Mucosa of stomach (tissue), 1 donor: ENCODE data around the gene BZW2.
A peak's percentile ranks its signal among the peaks of the same experiment; 100 is the strongest.

Source experiments
- H3K27me3 ChIP-seq: one replicate; pipeline ENCODE4 v1.7.0; 2013; ENCODE audit warnings: mild to moderate bottlenecking, low read length; ENCODE audit not compliant: control insufficient read depth, insufficient read depth
- H3K36me3 ChIP-seq: one replicate; pipeline ENCODE4 v1.7.0; 2013; ENCODE audit warnings: low read length; ENCODE audit not compliant: control insufficient read depth, insufficient read depth
- H3K4me1 ChIP-seq: one replicate; pipeline ENCODE4 v1.7.0; 2013; ENCODE audit warnings: mild to moderate bottlenecking, low read length; ENCODE audit not compliant: control insufficient read depth, insufficient read depth
- H3K4me3 ChIP-seq: one replicate; pipeline ENCODE4 v1.7.0; 2013; ENCODE audit warnings: low read length
- H3K9ac ChIP-seq: one replicate; pipeline ENCODE4 v1.7.0; 2013; ENCODE audit warnings: mild to moderate bottlenecking, low read length, moderate library complexity
- H3K9me3 ChIP-seq: one replicate; pipeline ENCODE4 v1.7.0; 2013; ENCODE audit warnings: mild to moderate bottlenecking, low read length, moderate library complexity; ENCODE audit not compliant: control insufficient read depth
- donor health status: Pancreatic carcinoma.

BZW2 gene

DNA sequence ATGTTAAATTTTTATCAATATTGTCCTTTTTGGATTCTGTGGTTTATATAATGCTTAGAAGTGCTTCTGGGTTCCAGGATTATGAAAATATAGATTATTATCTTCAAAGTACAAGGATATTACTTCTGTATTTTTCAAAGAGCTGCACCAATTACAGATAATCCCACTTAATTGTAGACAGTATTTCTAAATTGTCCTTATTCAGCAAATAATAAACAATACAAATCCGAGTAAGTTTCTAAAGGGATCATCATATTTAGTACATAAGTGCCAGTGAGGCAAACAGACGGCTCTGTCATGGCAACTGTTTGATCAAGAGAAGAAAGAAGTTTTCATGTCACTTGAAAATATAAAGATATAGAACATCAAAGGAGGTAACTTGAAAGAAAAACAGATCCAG, 19.6 kb upstream of the BZW2 start:
- Histone ChIP-seq H3K4me1 (no peaks in the 10 kb centered on the region), H3K9me3 (no peaks in the 10 kb centered on the region), H3K4me3 (no peak overlapping the region), H3K27me3 (no peaks in the 10 kb centered on the region), H3K36me3 (no peaks in the 10 kb centered on the region), H3K9ac (no peak overlapping the region)

GRCh38 chr7:16627236-16627635, 18.7 kb upstream of the BZW2 start:
- Histone ChIP-seq H3K4me1 (no peaks in the 10 kb centered on the region), H3K9ac (no peak overlapping the region), H3K36me3 (no peaks in the 10 kb centered on the region), H3K27me3 (no peaks in the 10 kb centered on the region), H3K4me3 (no peak overlapping the region), H3K9me3 (no peaks in the 10 kb centered on the region)

DNA sequence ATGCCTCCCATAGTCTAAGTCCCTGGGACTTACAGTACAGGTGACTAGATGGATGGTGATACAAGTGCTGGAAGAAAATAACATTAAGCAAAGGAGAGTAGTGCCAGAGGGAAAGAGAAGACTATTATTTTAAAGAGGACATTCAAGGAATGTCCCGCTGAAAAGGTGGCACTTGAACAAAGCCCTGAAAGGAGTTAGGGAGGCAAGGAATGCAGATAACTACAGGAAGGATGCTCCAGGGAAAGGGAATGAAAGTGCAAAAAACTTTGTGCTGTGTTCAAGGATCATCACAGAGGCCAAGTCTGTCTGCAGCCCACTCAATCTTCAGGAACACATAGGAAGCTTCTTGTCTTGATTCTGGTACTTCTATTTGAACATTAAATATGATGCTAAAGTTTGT, 15.3 kb upstream of the BZW2 start:
- H3K9me3 ChIP-seq: no peaks in the 10 kb centered on the region
- H3K27me3 ChIP-seq: no peaks in the 10 kb centered on the region
- peaks cover 6% of the 10 kb centered on the region for H3K4me1 ChIP-seq
- H3K9ac ChIP-seq: no peak overlapping the region
- H3K36me3 ChIP-seq: no peaks in the 10 kb centered on the region
- H3K4me3 ChIP-seq: no peak overlapping the region

- H3K9me3 ChIP-seq: no peaks in the 10 kb centered on the region
- H3K4me1 ChIP-seq: peaks cover 29% of the 10 kb centered on the region
- no peak overlapping the region for H3K4me3 ChIP-seq
- no peak overlapping the region for H3K9ac ChIP-seq
- no peaks in the 10 kb centered on the region for H3K36me3 ChIP-seq
- H3K27me3 ChIP-seq: no peaks in the 10 kb centered on the region
Observed at GRCh38 chr7:16634271-16634738, 11.7 kb upstream of the BZW2 start.

- Histone ChIP-seq H3K9ac (no peak overlapping the region), H3K27me3 (no peaks in the 10 kb centered on the region), H3K4me3 (no peak overlapping the region), H3K36me3 (no peaks in the 10 kb centered on the region), H3K4me1 (peaks cover 29% of the 10 kb centered on the region), H3K9me3 (no peaks in the 10 kb centered on the region)
Observed at GRCh38 chr7:16636555-16637101, 9.4 kb upstream of the BZW2 start.

GRCh38 chr7:16637379-16637778, 8.6 kb upstream of the BZW2 start:
- H3K9me3 ChIP-seq: no peaks in the 10 kb centered on the region
- H3K9ac ChIP-seq: no peak overlapping the region
- no peaks in the 10 kb centered on the region for H3K36me3 ChIP-seq
- no peak overlapping the region for H3K4me3 ChIP-seq
- no peaks in the 10 kb centered on the region for H3K27me3 ChIP-seq
- H3K4me1 ChIP-seq: peaks cover 29% of the 10 kb centered on the region

DNA sequence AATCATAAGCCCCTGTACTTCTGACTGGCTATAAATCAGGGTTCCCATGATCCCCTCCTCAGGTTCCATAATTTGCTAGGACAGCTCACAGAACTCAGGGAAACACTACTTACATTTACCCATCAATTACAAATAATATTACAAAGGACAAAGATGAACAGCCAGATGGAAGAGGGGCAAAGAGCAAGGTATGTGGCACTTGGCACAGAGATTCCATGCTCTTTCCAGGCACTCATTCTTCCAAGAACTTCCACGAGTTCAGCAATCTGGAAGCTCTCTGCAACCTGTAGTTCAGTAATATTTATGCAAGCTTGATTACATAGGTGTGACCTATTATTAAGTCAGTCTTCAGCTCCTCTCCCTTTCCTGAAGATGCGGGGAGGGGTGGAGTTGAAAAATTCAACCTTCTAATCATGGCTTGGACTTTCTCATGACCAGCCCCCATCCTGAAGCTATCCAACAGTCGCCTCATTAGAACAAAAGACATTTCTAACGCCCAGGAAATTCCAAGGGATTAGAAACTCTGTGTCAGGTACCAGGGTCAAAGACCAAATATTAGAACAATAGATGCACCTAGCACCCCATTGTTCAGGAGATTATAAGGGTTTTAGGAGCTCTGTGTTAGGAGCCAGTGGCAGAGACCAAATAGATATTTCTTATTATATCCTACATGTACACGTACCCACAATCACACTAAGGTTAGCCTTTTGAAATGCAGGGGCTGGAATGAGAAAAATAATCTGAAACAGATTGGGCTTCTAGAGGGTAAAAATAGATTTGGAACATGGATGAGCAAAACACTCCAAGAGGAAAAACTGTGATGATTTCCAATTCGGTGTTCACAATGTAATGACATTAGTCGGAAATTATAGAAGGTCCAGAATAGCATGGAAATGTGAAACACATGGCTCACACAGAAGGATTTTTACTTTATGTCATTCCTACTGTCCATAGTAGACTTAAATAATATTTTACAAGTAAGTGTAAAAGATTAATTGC, 7.4 kb upstream of the BZW2 start:
- no peaks in the 10 kb centered on the region for H3K27me3 ChIP-seq
- no peaks in the 10 kb centered on the region for H3K36me3 ChIP-seq
- no peak overlapping the region for H3K4me3 ChIP-seq
- no peak overlapping the region for H3K9ac ChIP-seq
- peaks cover 30% of the 10 kb centered on the region for H3K4me1 ChIP-seq
- no peaks in the 10 kb centered on the region for H3K9me3 ChIP-seq

- no peaks in the 10 kb centered on the region for H3K9me3 ChIP-seq
- H3K4me3 ChIP-seq: peak overlapping the region; percentile 84
- H3K36me3 ChIP-seq: no peaks in the 10 kb centered on the region
- peak overlapping the region; percentile 90 for H3K9ac ChIP-seq
- peaks cover 26% of the 10 kb centered on the region for H3K4me1 ChIP-seq
- no peaks in the 10 kb centered on the region for H3K27me3 ChIP-seq
Observed at GRCh38 chr7:16644157-16644556, 1.8 kb upstream of the BZW2 start.

- H3K4me3 ChIP-seq: peak overlapping the region; percentile 84
Observed at GRCh38 chr7:16644636-16645592, 1.1 kb upstream of the BZW2 start.

GRCh38 chr7:16646472-16647072, 591 bp downstream of the BZW2 start:
- Histone ChIP-seq H3K4me3 (peak overlapping the region; percentile 49), H3K4me1 (peaks cover 26% of the 10 kb centered on the region)

More at GRCh38 chr7:16644636-16645592, 1.1 kb upstream of the BZW2 start:
- Histone ChIP-seq H3K9me3 (no peaks in the 10 kb centered on the region), H3K9ac (peak overlapping the region; percentile 90), H3K4me1 (peaks cover 26% of the 10 kb centered on the region), H3K36me3 (no peaks in the 10 kb centered on the region), H3K27me3 (no peaks in the 10 kb centered on the region)

DNA sequence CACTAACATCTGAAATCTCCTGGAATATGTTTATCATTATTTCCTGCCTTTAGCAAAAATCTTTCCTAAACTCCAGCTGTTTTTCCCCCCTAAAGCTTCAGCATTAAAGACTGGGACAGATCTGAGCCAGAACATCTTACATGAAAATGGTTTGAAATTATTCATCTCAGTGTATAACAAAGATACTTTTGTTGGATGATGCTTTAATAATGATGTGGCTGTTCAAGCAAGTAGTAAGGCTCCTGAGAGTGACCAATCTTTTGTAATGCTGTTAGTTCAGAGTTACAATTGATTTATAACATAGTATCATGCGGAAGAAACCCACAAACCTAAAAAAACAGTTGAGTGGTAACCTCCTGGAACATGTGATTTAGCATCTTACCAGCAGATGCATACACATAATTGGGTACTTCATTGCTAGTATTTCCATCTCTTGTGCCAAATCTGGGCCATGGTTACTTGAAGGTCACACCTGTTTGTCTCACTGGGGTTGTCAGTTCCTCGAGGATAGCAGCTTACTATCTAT, 1.5 kb downstream of the BZW2 start:
- Histone ChIP-seq H3K36me3 (no peaks in the 10 kb centered on the region), H3K27me3 (no peaks in the 10 kb centered on the region), H3K9ac (no peak overlapping the region), H3K9me3 (no peaks in the 10 kb centered on the region), H3K4me1 (peaks cover 32% of the 10 kb centered on the region), H3K4me3 (no peak overlapping the region)

More at GRCh38 chr7:16646472-16647072, 591 bp downstream of the BZW2 start:
- peak overlapping the region; percentile 90 for H3K9ac ChIP-seq
- H3K9me3 ChIP-seq: no peaks in the 10 kb centered on the region
- H3K36me3 ChIP-seq: no peaks in the 10 kb centered on the region
- H3K27me3 ChIP-seq: no peaks in the 10 kb centered on the region
